Immature natural killer cell (primary cell): ENCODE data around the gene KCNJ3. TPM values are rescaled to one million over a fixed set of nuclear protein-coding genes. Genes with fewer than 3 reads are reported as not detected.
"Not testable (repeated sequence)": the region's sequence is repeated elsewhere in the genome, so short reads cannot be mapped to it uniquely, and the experiment has no call there.

Experiments
- DNase-seq, 3 donors: peaks; one replicate each; pipeline ENCODE4 v3.0.0; 2022; ENCODE audit warnings: mixed read lengths in 1 of 3
- H3K27ac Mint-ChIP-seq, 6 donors: one replicate each; pipeline ENCODE4 v1.8.0; 2020; ENCODE audit warnings: mixed read lengths in 6 of 6, mild to moderate bottlenecking in 5 of 6, inconsistent platforms in 4 of 6, moderate library complexity in 3 of 6
- H3K27me3 Mint-ChIP-seq, 3 donors: one replicate each; pipeline ENCODE4 v1.8.0; 2020 to 2021; ENCODE audit warnings: low read depth in 3 of 3, mild to moderate bottlenecking in 3 of 3, mixed read lengths in 3 of 3, moderate library complexity in 3 of 3, inconsistent platforms in 1 of 3
- H3K36me3 Mint-ChIP-seq, 3 donors: one replicate each; pipeline ENCODE4 v1.8.0; 2020; ENCODE audit warnings: mixed read lengths in 3 of 3, inconsistent platforms in 2 of 3, mild to moderate bottlenecking in 2 of 3
- H3K4me1 Mint-ChIP-seq, 2 donors: one replicate each; pipeline ENCODE4 v1.8.0; 2020; ENCODE audit warnings: inconsistent platforms in 2 of 2, mild to moderate bottlenecking in 2 of 2, mixed read lengths in 2 of 2, moderate library complexity in 1 of 2
- H3K4me3 Mint-ChIP-seq, 5 donors: one replicate each; pipeline ENCODE4 v1.8.0; 2020; ENCODE audit warnings: mild to moderate bottlenecking in 5 of 5, mixed read lengths in 5 of 5, inconsistent platforms in 3 of 5, moderate library complexity in 3 of 5
- H3K9me3 Mint-ChIP-seq, 6 donors: one replicate each; pipeline ENCODE4 v1.8.0; 2020; ENCODE audit warnings: mild to moderate bottlenecking in 6 of 6, mixed read lengths in 6 of 6, inconsistent platforms in 4 of 6, moderate library complexity in 3 of 6
- polyA plus RNA-seq, 3 donors: library from polyadenylated mRNA; unstranded; fragments of 300-500 nt; fragmentation: Illumina TruSeq; gene quantifications; one replicate each; pipeline ENCODE4 v1.2.3, GENCODE V29; 2021

Gene KCNJ3
- polyA plus RNA-seq, 3 donors from 2014 or later = not detected

GRCh38 chr2:154827286-154827685 is 128.8 kb downstream of the KCNJ3 start:
- Mint-ChIP-seq H3K27me3 (peaks cover 0 to 2% (median 0%) of the 10 kb centered on the region in 3 donors), H3K27ac (no peak overlapping the region), H3K4me3 (no peak overlapping the region), H3K9me3 (peaks cover 1 to 25% (median 9%) of the 10 kb centered on the region in 6 donors), H3K36me3 (no peaks in the 10 kb centered on the region), H3K4me1 (no peaks in the 10 kb centered on the region)
- DNase-seq = no peak

- H3K27me3 Mint-ChIP-seq = peaks cover 0 to 2% (median 0%) of the 10 kb centered on the region in 3 donors
- no peak overlapping the region for H3K4me3 Mint-ChIP-seq
- H3K27ac Mint-ChIP-seq = no peak overlapping the region
- H3K9me3 Mint-ChIP-seq = peaks cover 1 to 23% (median 5%) of the 10 kb centered on the region in 6 donors
- H3K4me1 Mint-ChIP-seq = no peaks in the 10 kb centered on the region
- no peaks in the 10 kb centered on the region for H3K36me3 Mint-ChIP-seq
- no peak for DNase-seq
Observed at GRCh38 chr2:154832711-154833110, 134.2 kb downstream of the KCNJ3 start.

- Mint-ChIP-seq H3K36me3 (no peaks in the 10 kb centered on the region), H3K27ac (no peak overlapping the region), H3K9me3 (peaks cover 9 to 31% (median 18%) of the 10 kb centered on the region in 6 donors), H3K4me1 (no peaks in the 10 kb centered on the region), H3K27me3 (no peaks in the 10 kb centered on the region), H3K4me3 (no peak overlapping the region)
- no peak for DNase-seq
Observed at GRCh38 chr2:154836632-154837031, 138.1 kb downstream of the KCNJ3 start.

- Mint-ChIP-seq H3K4me1 (no peaks in the 10 kb centered on the region), H3K36me3 (no peaks in the 10 kb centered on the region), H3K27me3 (no peaks in the 10 kb centered on the region), H3K9me3 (peaks cover 12 to 35% (median 21%) of the 10 kb centered on the region in 6 donors), H3K27ac (no peak overlapping the region), H3K4me3 (no peak overlapping the region)
- DNase-seq = no peak
Observed at GRCh38 chr2:154837035-154837434, 138.5 kb downstream of the KCNJ3 start.

GRCh38 chr2:154844513-154844912 is 146.0 kb downstream of the KCNJ3 start:
- H3K4me3 Mint-ChIP-seq = no peak overlapping the region
- no peaks in the 10 kb centered on the region for H3K27me3 Mint-ChIP-seq
- DNase-seq = no peak
- H3K9me3 Mint-ChIP-seq = peaks cover 19 to 42% (median 33%) of the 10 kb centered on the region in 6 donors
- H3K27ac Mint-ChIP-seq = no peak overlapping the region
- H3K36me3 Mint-ChIP-seq = peaks cover 0 to 4% (median 0%) of the 10 kb centered on the region in 3 donors
- H3K4me1 Mint-ChIP-seq = no peaks in the 10 kb centered on the region

- Mint-ChIP-seq H3K27ac (no peak overlapping the region), H3K27me3 (no peaks in the 10 kb centered on the region), H3K4me3 (no peak overlapping the region), H3K9me3 (peaks cover 11 to 27% (median 20%) of the 10 kb centered on the region in 6 donors), H3K4me1 (no peaks in the 10 kb centered on the region), H3K36me3 (peaks cover 0 to 4% (median 0%) of the 10 kb centered on the region in 3 donors)
- no peak for DNase-seq
Observed at GRCh38 chr2:154846842-154847241, 148.3 kb downstream of the KCNJ3 start.

- Mint-ChIP-seq H3K27ac (no peak overlapping the region), H3K36me3 (no peaks in the 10 kb centered on the region), H3K4me1 (no peaks in the 10 kb centered on the region), H3K27me3 (no peaks in the 10 kb centered on the region), H3K4me3 (no peak overlapping the region), H3K9me3 (peaks cover 5 to 14% (median 12%) of the 10 kb centered on the region in 6 donors)
- no peak for DNase-seq
Observed at GRCh38 chr2:154849482-154849881, 151.0 kb downstream of the KCNJ3 start.

- no peaks in the 10 kb centered on the region for H3K27me3 Mint-ChIP-seq
- H3K9me3 Mint-ChIP-seq = peaks cover 5 to 14% (median 12%) of the 10 kb centered on the region in 6 donors
- no peak for DNase-seq
- H3K27ac Mint-ChIP-seq = no peak overlapping the region
- no peak overlapping the region for H3K4me3 Mint-ChIP-seq
- no peaks in the 10 kb centered on the region for H3K36me3 Mint-ChIP-seq
- H3K4me1 Mint-ChIP-seq = no peaks in the 10 kb centered on the region
Observed at GRCh38 chr2:154850532-154850931, 152.0 kb downstream of the KCNJ3 start.

- Mint-ChIP-seq H3K4me3 (no peak overlapping the region), H3K36me3 (peaks cover 0 to 3% (median 0%) of the 10 kb centered on the region in 3 donors), H3K9me3 (peaks cover 4 to 26% (median 12%) of the 10 kb centered on the region in 6 donors), H3K27ac (no peak overlapping the region), H3K4me1 (no peaks in the 10 kb centered on the region), H3K27me3 (no peaks in the 10 kb centered on the region)
- no peak for DNase-seq
Observed at GRCh38 chr2:154855138-154855537, 156.6 kb downstream of the KCNJ3 start.

- not testable (repeated sequence) for DNase-seq, H3K4me1 Mint-ChIP-seq, H3K36me3 Mint-ChIP-seq, H3K27ac Mint-ChIP-seq, H3K4me3 Mint-ChIP-seq, H3K27me3 Mint-ChIP-seq
- peaks cover 10 to 32% (median 16%) of the 10 kb centered on the region in 6 donors for H3K9me3 Mint-ChIP-seq
Observed at GRCh38 chr2:154867151-154867550, 168.7 kb downstream of the KCNJ3 start.

- no peak overlapping the region for H3K27ac Mint-ChIP-seq
- H3K4me3 Mint-ChIP-seq = no peak overlapping the region
- DNase-seq = no peak
- H3K36me3 Mint-ChIP-seq = no peaks in the 10 kb centered on the region
- H3K4me1 Mint-ChIP-seq = no peaks in the 10 kb centered on the region
- H3K27me3 Mint-ChIP-seq = no peaks in the 10 kb centered on the region
- peaks cover 0 to 11% (median 3%) of the 10 kb centered on the region in 6 donors for H3K9me3 Mint-ChIP-seq
Observed at GRCh38 chr2:154875999-154876398, 177.5 kb downstream of the KCNJ3 start.

GRCh38 chr2:154882725-154883124 is 184.2 kb downstream of the KCNJ3 start:
- H3K36me3 Mint-ChIP-seq = peaks cover 0 to 3% (median 0%) of the 10 kb centered on the region in 3 donors
- peaks cover 9 to 32% (median 15%) of the 10 kb centered on the region in 6 donors for H3K9me3 Mint-ChIP-seq
- H3K27ac Mint-ChIP-seq = no peak overlapping the region
- no peak overlapping the region for H3K4me3 Mint-ChIP-seq
- no peak for DNase-seq
- peaks cover 0 to 7% (median 0%) of the 10 kb centered on the region in 3 donors for H3K27me3 Mint-ChIP-seq
- H3K4me1 Mint-ChIP-seq = peaks cover 0 to 17% of the 10 kb centered on the region in 2 donors

GRCh38 chr2:154886316-154886715 is 187.8 kb downstream of the KCNJ3 start:
- no peak overlapping the region for H3K27ac Mint-ChIP-seq
- H3K9me3 Mint-ChIP-seq = peaks cover 14 to 58% (median 30%) of the 10 kb centered on the region in 6 donors
- DNase-seq = no peak
- H3K27me3 Mint-ChIP-seq = peaks cover 0 to 7% (median 0%) of the 10 kb centered on the region in 3 donors
- peaks cover 0 to 17% of the 10 kb centered on the region in 2 donors for H3K4me1 Mint-ChIP-seq
- H3K4me3 Mint-ChIP-seq = no peak overlapping the region
- H3K36me3 Mint-ChIP-seq = peaks cover 0 to 3% (median 0%) of the 10 kb centered on the region in 3 donors

- Mint-ChIP-seq H3K27ac (no peak overlapping the region), H3K4me1 (no peaks in the 10 kb centered on the region), H3K27me3 (peaks cover 0 to 2% (median 0%) of the 10 kb centered on the region in 3 donors), H3K4me3 (no peak overlapping the region), H3K36me3 (no peaks in the 10 kb centered on the region), H3K9me3 (peaks cover 3 to 26% (median 7%) of the 10 kb centered on the region in 6 donors)
- no peak for DNase-seq
Observed at GRCh38 chr2:154898269-154898668, 199.8 kb downstream of the KCNJ3 start.

- DNase-seq = no peak
- Mint-ChIP-seq H3K27me3 (peaks cover 0 to 4% (median 0%) of the 10 kb centered on the region in 3 donors), H3K4me3 (no peak overlapping the region), H3K36me3 (no peaks in the 10 kb centered on the region), H3K9me3 (peaks cover 6 to 44% (median 16%) of the 10 kb centered on the region in 6 donors), H3K4me1 (no peaks in the 10 kb centered on the region), H3K27ac (no peak overlapping the region)
Observed at GRCh38 chr2:154901063-154901462, 202.6 kb downstream of the KCNJ3 start.
